Tibial nerve (tissue), 4 donors: ENCODE results near the gene C1orf167. TPM values are rescaled to one million over a fixed set of nuclear protein-coding genes. Genes with fewer than 3 reads are reported as not detected.

Source experiments
- DNase-seq, 2 donors: peaks; one replicate each; pipeline ENCODE4 v3.0.0-alpha.2; 2019; ENCODE audit warnings: low spot score in 2 of 2
- H3K27ac ChIP-seq, 4 donors: fragments of 200-600 bp; sonication (generic) in 3 of 4; one replicate each; pipeline ENCODE4 v1.5.1; 2017 to 2019; ENCODE audit warnings: mild to moderate bottlenecking in 1 of 4
- H3K27me3 ChIP-seq, 2 donors: fragments of 200-600 bp; sonication (generic) in 1 of 2; one replicate each; pipeline versions ENCODE4 v1.5.1 to v1.6.0; 2017 to 2019
- H3K36me3 ChIP-seq, 3 donors: fragments of 200-600 bp; sonication (generic); one replicate each; pipeline ENCODE4 v1.5.1; 2018 to 2019
- H3K4me1 ChIP-seq, 4 donors: fragments of 200-600 bp; sonication (generic) in 3 of 4; one replicate each; pipeline ENCODE4 v1.5.1; 2017 to 2019
- H3K4me3 ChIP-seq, 4 donors: fragments of 200-600 bp; sonication (generic) in 3 of 4; one replicate each; pipeline ENCODE4 v1.5.1; 2017 to 2019; ENCODE audit warnings: mild to moderate bottlenecking in 1 of 4, moderate library complexity in 1 of 4
- H3K9me3 ChIP-seq, 4 donors: fragments of 200-600 bp; sonication (generic) in 3 of 4; one replicate each; pipeline ENCODE4 v1.5.1; 2017 to 2019
- CTCF ChIP-seq, 5 experiments: fragments of 200-600 bp in 3 of 5; fragments of 450-650 bp in 2 of 5; sonication (generic) in 3 of 5; IDR thresholded peaks; one replicate each; pipeline ENCODE4 v1.5.1; 2016 to 2019; ENCODE audit warnings: antibody characterized with exemption in 5 of 5, mild to moderate bottlenecking in 3 of 5, moderate library complexity in 2 of 5
- EP300 ChIP-seq, 2 donors: sonication (generic); formaldehyde crosslinking; IDR thresholded peaks; one replicate each; pipeline ENCODE4 v1.6.1; 2017; ENCODE audit warnings: antibody characterized with exemption in 2 of 2, mild to moderate bottlenecking in 1 of 2
- POLR2A ChIP-seq, 2 donors: fragments of 450-650 bp; IDR thresholded peaks; one replicate each; pipeline ENCODE4 v1.6.1; 2017; ENCODE audit warnings: antibody characterized with exemption in 2 of 2, mild to moderate bottlenecking in 2 of 2, moderate library complexity in 2 of 2
- WGBS, 2 donors: methylation state at CpG; one replicate each; pipeline ENCODE4 v1.1.5; 2018; 5-methylcytosine and 5-hydroxymethylcytosine counted together
- total RNA-seq, 4 donors: library from RNA; depleted of rRNA; stranded (reverse); fragments of >200 nt; gene quantifications; one replicate each; pipeline ENCODE4 v1.1.0, GENCODE V29; 2016

Gene C1orf167
- total RNA-seq, 4 donors from 2014 or later, result 4.4 to 13.8 (median 5.1) TPM; not detected in 1

GRCh38 chr1:11792106-11792505 is 30.1 kb downstream of the C1orf167 start:
- TF ChIP-seq EP300 (IDR thresholded peaks at IDR 0.05), result no peak
- Histone ChIP-seq H3K4me3 (no peak overlapping the region), H3K27ac (peak overlapping the region; percentile 91 to 98 (median 94)), H3K36me3 (peaks cover 0 to 62% (median 21%) of the 10 kb centered on the region in 3 donors), H3K4me1 (peaks cover 0 to 93% (median 57%) of the 10 kb centered on the region in 4 donors), H3K27me3 (no peaks in the 10 kb centered on the region), H3K9me3 (no peaks in the 10 kb centered on the region)
- no peak for DNase-seq
- WGBS, 2 donors, result 88% methylated on average over 11 of the region's 11 CpGs

GRCh38 chr1:11793819-11794218 is 31.8 kb downstream of the C1orf167 start:
- H3K27ac ChIP-seq, result peak overlapping the region in 3 of 4 donors; percentile 11 to 95 (median 83)
- DNase-seq, result no peak
- TF ChIP-seq EP300 (IDR thresholded peaks at IDR 0.05), result no peak
- TF ChIP-seq CTCF (IDR thresholded peaks at IDR 0.05), result no peak
- no peak for TF ChIP-seq POLR2A (IDR thresholded peaks at IDR 0.05)
- H3K4me1 ChIP-seq, result peaks cover 0 to 93% (median 49%) of the 10 kb centered on the region in 4 donors
- no peak overlapping the region for H3K4me3 ChIP-seq
- H3K27me3 ChIP-seq, result no peaks in the 10 kb centered on the region
- no peaks in the 10 kb centered on the region for H3K9me3 ChIP-seq
- peaks cover 0 to 68% (median 21%) of the 10 kb centered on the region in 3 donors for H3K36me3 ChIP-seq
- 88 to 89% methylated on average over 12 to 15 of the region's 15 CpGs for WGBS, 2 donors

GRCh38 chr1:11794446-11795237 is 32.6 kb downstream of the C1orf167 start:
- Histone ChIP-seq H3K4me3 (no peak overlapping the region), H3K36me3 (peaks cover 0 to 68% (median 21%) of the 10 kb centered on the region in 3 donors), H3K9me3 (no peaks in the 10 kb centered on the region), H3K4me1 (peaks cover 0 to 91% (median 41%) of the 10 kb centered on the region in 4 donors), H3K27me3 (no peaks in the 10 kb centered on the region), H3K27ac (peak overlapping the region; percentile 48 to 95 (median 72))
- TF ChIP-seq CTCF (IDR thresholded peaks at IDR 0.05) (no peak), EP300 (IDR thresholded peaks at IDR 0.05) (no peak), POLR2A (IDR thresholded peaks at IDR 0.05) (no peak)
- no peak for DNase-seq
- WGBS, 2 donors, result 72 to 81% methylated on average over 12 to 19 of the region's 19 CpGs

- 86 to 89% methylated on average over 12 to 14 of the region's 14 CpGs for WGBS, 2 donors
- TF ChIP-seq POLR2A (IDR thresholded peaks at IDR 0.05) (no peak), CTCF (IDR thresholded peaks at IDR 0.05) (no peak), EP300 (IDR thresholded peaks at IDR 0.05) (no peak)
- DNase-seq, result no peak
- Histone ChIP-seq H3K27me3 (no peaks in the 10 kb centered on the region), H3K9me3 (no peaks in the 10 kb centered on the region), H3K4me3 (no peak overlapping the region), H3K36me3 (peaks cover 0 to 68% (median 21%) of the 10 kb centered on the region in 3 donors), H3K4me1 (peaks cover 0 to 90% (median 34%) of the 10 kb centered on the region in 4 donors), H3K27ac (peak overlapping the region; percentile 48 to 95 (median 72))
These were observed 33.4 kb downstream of the C1orf167 start for GRCh38 chr1:11795238-11795890.

- no peaks in the 10 kb centered on the region for H3K9me3 ChIP-seq
- WGBS, 2 donors, result 84 to 86% methylated on average over 15 of the region's 15 CpGs
- no peaks in the 10 kb centered on the region for H3K27me3 ChIP-seq
- no peak overlapping the region for H3K4me3 ChIP-seq
- peaks cover 0 to 77% (median 25%) of the 10 kb centered on the region in 3 donors for H3K36me3 ChIP-seq
- peak overlapping the region; percentile 60 to 95 (median 78) for H3K27ac ChIP-seq
- no peak for TF ChIP-seq CTCF (IDR thresholded peaks at IDR 0.05)
- peak in 1 of 2 donors; percentile 54 for TF ChIP-seq EP300 (IDR thresholded peaks at IDR 0.05)
- DNase-seq, result no peak
- H3K4me1 ChIP-seq, result peaks cover 0 to 91% (median 28%) of the 10 kb centered on the region in 4 donors
These were observed 34.2 kb downstream of the C1orf167 start for GRCh38 chr1:11796036-11796828.
